MG63 (cell line): ENCODE results near the gene SNRNP35. TPM values are rescaled to one million over a fixed set of nuclear protein-coding genes. Genes with fewer than 3 reads are reported as not detected.
"Not testable (repeated sequence)": the region's sequence is repeated elsewhere in the genome, so short reads cannot be mapped to it uniquely, and the experiment has no call there.

Source experiments
- DNase-seq: peaks from one replicate; pipeline ENCODE4 v3.0.0-alpha.2; 2020
- H3K27me3 ChIP-seq: fragments of 250-450 bp; sonication (Bioruptor Pico); 2 replicates; pipeline ENCODE4 v1.5.1; 2020; ENCODE audit warnings: mild to moderate bottlenecking, moderate library complexity
- H3K36me3 ChIP-seq: fragments of 250-450 bp; sonication (Bioruptor Pico); 2 replicates; pipeline ENCODE4 v1.5.1; 2020; ENCODE audit warnings: mild to moderate bottlenecking, moderate library complexity
- H3K4me3 ChIP-seq: fragments of 250-450 bp; sonication (Bioruptor Pico); 2 replicates; pipeline ENCODE4 v1.5.1; 2020; ENCODE audit warnings: mild to moderate bottlenecking, moderate library complexity
- H3K9me3 ChIP-seq: fragments of 250-450 bp; sonication (Bioruptor Pico); 2 replicates; pipeline ENCODE4 v1.5.1; 2020; ENCODE audit warnings: mild to moderate bottlenecking, moderate library complexity
- total RNA-seq: library from RNA; depleted of rRNA; stranded (reverse); fragments of >200 nt; shearing (Covaris generic); gene quantifications from 2 replicates; pipeline ENCODE4 v1.2.3, GENCODE V29; 2014; ENCODE audit warnings: low replicate concordance; rRNA removed

Gene SNRNP35
- total RNA-seq, 1 experiment from 2014 or later, result 16.4 TPM

- no peaks in the 10 kb centered on the region for H3K27me3 ChIP-seq
- no peak for DNase-seq
- no peaks in the 10 kb centered on the region for H3K9me3 ChIP-seq
- peaks cover 9% of the 10 kb centered on the region for H3K36me3 ChIP-seq
- H3K4me3 ChIP-seq, result no peak overlapping the region
These were observed 40.3 kb downstream of the SNRNP35 start for GRCh38 chr12:123498126-123498825.

- H3K36me3 ChIP-seq, result peaks cover 9% of the 10 kb centered on the region
- H3K9me3 ChIP-seq, result no peaks in the 10 kb centered on the region
- no peaks in the 10 kb centered on the region for H3K27me3 ChIP-seq
- no peak overlapping the region for H3K4me3 ChIP-seq
- no peak for DNase-seq
These were observed 41.4 kb downstream of the SNRNP35 start for GRCh38 chr12:123499332-123499731.

- no peak for DNase-seq
- peaks cover 12% of the 10 kb centered on the region for H3K36me3 ChIP-seq
- no peaks in the 10 kb centered on the region for H3K9me3 ChIP-seq
- H3K4me3 ChIP-seq, result no peak overlapping the region
- H3K27me3 ChIP-seq, result no peaks in the 10 kb centered on the region
These were observed 44.3 kb downstream of the SNRNP35 start for GRCh38 chr12:123502163-123502704.

- no peaks in the 10 kb centered on the region for H3K27me3 ChIP-seq
- H3K36me3 ChIP-seq, result peaks cover 4% of the 10 kb centered on the region; the same call in 1 of the 2 replicates
- no peak for DNase-seq
- no peaks in the 10 kb centered on the region for H3K9me3 ChIP-seq
- H3K4me3 ChIP-seq, result no peak overlapping the region
These were observed 48.3 kb downstream of the SNRNP35 start for GRCh38 chr12:123506059-123506842.

GRCh38 chr12:123506843-123507236, 48.9 kb downstream of the SNRNP35 start:
- H3K27me3 ChIP-seq, result no peaks in the 10 kb centered on the region
- no peak overlapping the region for H3K4me3 ChIP-seq
- peaks cover 4% of the 10 kb centered on the region; the same call in 1 of the 2 replicates for H3K36me3 ChIP-seq
- DNase-seq, result no peak
- no peaks in the 10 kb centered on the region for H3K9me3 ChIP-seq

- Histone ChIP-seq H3K27me3 (no peaks in the 10 kb centered on the region), H3K36me3 (peaks cover 13% of the 10 kb centered on the region)
- no peak for DNase-seq
These were observed 55.1 kb downstream of the SNRNP35 start for GRCh38 chr12:123512838-123513665.

GRCh38 chr12:123513805-123514204, 55.9 kb downstream of the SNRNP35 start:
- no peak for DNase-seq
- no peak overlapping the region for H3K4me3 ChIP-seq
- no peaks in the 10 kb centered on the region for H3K9me3 ChIP-seq
- no peaks in the 10 kb centered on the region for H3K27me3 ChIP-seq
- peaks cover 16% of the 10 kb centered on the region for H3K36me3 ChIP-seq

More at GRCh38 chr12:123512838-123513665, 55.1 kb downstream of the SNRNP35 start:
- Histone ChIP-seq H3K9me3 (no peaks in the 10 kb centered on the region), H3K4me3 (no peak overlapping the region)

- H3K9me3 ChIP-seq, DNase-seq: not testable (repeated sequence)
- H3K36me3 ChIP-seq, result peaks cover 20% of the 10 kb centered on the region
These were observed 56.8 kb downstream of the SNRNP35 start for GRCh38 chr12:123514582-123515221.

GRCh38 chr12:123516216-123516780, 58.4 kb downstream of the SNRNP35 start:
- DNase-seq, result no peak
- no peak overlapping the region for H3K4me3 ChIP-seq
- no peaks in the 10 kb centered on the region for H3K9me3 ChIP-seq
- peaks cover 33% of the 10 kb centered on the region for H3K36me3 ChIP-seq
- H3K27me3 ChIP-seq, result no peaks in the 10 kb centered on the region

More at GRCh38 chr12:123514582-123515221, 56.8 kb downstream of the SNRNP35 start:
- H3K27me3 ChIP-seq, H3K4me3 ChIP-seq: not testable (repeated sequence)

Other genes with a start within 250 kb of the SNRNP35 start
- gene MPHOSPH9, start 225.0 kb upstream of the SNRNP35 start, total RNA-seq, result 16.0 and 20.7 TPM in 2 replicates
- 17.6 and 27.1 TPM in 2 replicates for gene MTRFR, start 224.7 kb upstream of the SNRNP35 start, total RNA-seq
- 145 and 192 TPM in 2 replicates for gene CDK2AP1, start 186.3 kb upstream of the SNRNP35 start, total RNA-seq
- gene SBNO1, start 93.3 kb upstream of the SNRNP35 start, total RNA-seq, result 9.7 and 13.8 TPM in 2 replicates
- gene KMT5A, start 74.0 kb upstream of the SNRNP35 start, total RNA-seq, result 53.0 and 76.8 TPM in 2 replicates
- gene RILPL2, start 21.5 kb upstream of the SNRNP35 start, total RNA-seq, result 1.9 and 3.5 TPM in 2 replicates
- 24.2 and 31.4 TPM in 2 replicates for gene RILPL1, start 75.6 kb downstream of the SNRNP35 start, total RNA-seq
- 395 and 529 TPM in 2 replicates for gene TMED2, start 126.4 kb downstream of the SNRNP35 start, total RNA-seq
- gene DDX55, start 144.0 kb downstream of the SNRNP35 start, total RNA-seq, result 23.5 and 24.1 TPM in 2 replicates
- gene EIF2B1, start 175.5 kb downstream of the SNRNP35 start, total RNA-seq, result 26.2 and 82.1 TPM in 2 replicates
- gene GTF2H3, start 175.7 kb downstream of the SNRNP35 start, total RNA-seq, result 37.4 and 52.1 TPM in 2 replicates
- 6.3 and 8.3 TPM in 2 replicates for gene TCTN2, start 213.0 kb downstream of the SNRNP35 start, total RNA-seq